Activated CD4-positive, alpha-beta T cell treated with anti-CD3 and anti-CD28 coated beads for 24 hours (primary cell): ENCODE results near the gene FARS2.

ENCODE experiments used
- DNase-seq, 2 donors: peaks; one replicate each; pipeline ENCODE4 v3.0.0-alpha.2; 2020; ENCODE audit warnings: low read depth in 2 of 2

The FARS2 gene

GRCh38 chr6:5378331-5378730 is 117.0 kb downstream of the FARS2 start:
- DNase-seq, result no peak

- no peak for DNase-seq
Measured at GRCh38 chr6:5379647-5380242, 118.4 kb downstream of the FARS2 start.

- no peak for DNase-seq
Measured at GRCh38 chr6:5383856-5384255, 122.5 kb downstream of the FARS2 start.

GRCh38 chr6:5384276-5384675 is 123.0 kb downstream of the FARS2 start:
- no peak for DNase-seq

- no peak for DNase-seq
Measured at GRCh38 chr6:5388326-5388725, 127.0 kb downstream of the FARS2 start.

- no peak for DNase-seq
Measured at GRCh38 chr6:5389086-5389745, 127.9 kb downstream of the FARS2 start.

GRCh38 chr6:5390177-5390576 is 128.9 kb downstream of the FARS2 start:
- no peak for DNase-seq

GRCh38 chr6:5394280-5394679 is 133.0 kb downstream of the FARS2 start:
- no peak for DNase-seq

- DNase-seq, result no peak
Measured at GRCh38 chr6:5395719-5396118, 134.4 kb downstream of the FARS2 start.

GRCh38 chr6:5398530-5398929 is 137.2 kb downstream of the FARS2 start:
- DNase-seq, result peak in 1 of 2 donors; percentile 13

GRCh38 chr6:5399391-5399790 is 138.1 kb downstream of the FARS2 start:
- no peak for DNase-seq

- DNase-seq, result no peak
Measured at GRCh38 chr6:5401845-5402738, 140.8 kb downstream of the FARS2 start.

- no peak for DNase-seq
Measured at GRCh38 chr6:5403076-5403475, 141.8 kb downstream of the FARS2 start.

- DNase-seq, result no peak
Measured at GRCh38 chr6:5403609-5404008, 142.3 kb downstream of the FARS2 start.

GRCh38 chr6:5405976-5406375 is 144.7 kb downstream of the FARS2 start:
- DNase-seq, result no peak

GRCh38 chr6:5411414-5411813 is 150.1 kb downstream of the FARS2 start:
- DNase-seq, result no peak

- no peak for DNase-seq
Measured at GRCh38 chr6:5412017-5412416, 150.7 kb downstream of the FARS2 start.

- no peak for DNase-seq
Measured at GRCh38 chr6:5412663-5413062, 151.3 kb downstream of the FARS2 start.

GRCh38 chr6:5416250-5416649 is 154.9 kb downstream of the FARS2 start:
- no peak for DNase-seq

- DNase-seq, result no peak
Measured at GRCh38 chr6:5422321-5422915, 161.1 kb downstream of the FARS2 start.

GRCh38 chr6:5423251-5423650 is 161.9 kb downstream of the FARS2 start:
- DNase-seq, result no peak

GRCh38 chr6:5424726-5425125 is 163.4 kb downstream of the FARS2 start:
- no peak for DNase-seq
